CD4-positive, alpha-beta T cell treated with Interferon gamma for 1 hour (primary cell): ENCODE measurements around the gene CTDSPL.
"Not testable (repeated sequence)": the region's sequence is repeated elsewhere in the genome, so short reads cannot be mapped to it uniquely, and the experiment has no call there.

Experiments
- DNase-seq: peaks from one replicate; pipeline ENCODE4 v3.0.0-alpha.2; 2020

The CTDSPL gene, protein sequence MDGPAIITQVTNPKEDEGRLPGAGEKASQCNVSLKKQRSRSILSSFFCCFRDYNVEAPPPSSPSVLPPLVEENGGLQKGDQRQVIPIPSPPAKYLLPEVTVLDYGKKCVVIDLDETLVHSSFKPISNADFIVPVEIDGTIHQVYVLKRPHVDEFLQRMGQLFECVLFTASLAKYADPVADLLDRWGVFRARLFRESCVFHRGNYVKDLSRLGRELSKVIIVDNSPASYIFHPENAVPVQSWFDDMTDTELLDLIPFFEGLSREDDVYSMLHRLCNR

DNA sequence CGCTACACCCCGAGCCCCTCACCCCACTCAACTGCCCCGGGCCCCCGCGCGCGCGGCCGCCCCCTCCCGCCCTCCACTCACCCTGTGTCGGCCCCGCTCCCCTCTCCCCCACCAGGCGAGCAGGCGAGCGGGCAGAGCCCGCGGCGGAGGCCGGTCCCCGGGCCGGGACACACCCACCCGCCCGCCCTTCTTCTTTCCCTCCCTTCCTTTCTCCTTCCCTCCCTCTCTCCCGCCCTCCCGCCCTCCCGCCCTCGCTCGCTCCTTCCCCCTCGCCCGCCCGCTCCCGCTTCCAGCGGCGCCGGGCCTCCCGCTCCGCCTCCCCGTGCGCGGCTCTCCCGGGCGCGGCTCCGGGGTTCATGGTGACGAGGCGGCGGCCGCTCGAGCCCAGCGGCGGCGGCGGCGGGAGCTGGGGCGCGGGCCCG is at the start of gene CTDSPL:
Gene CTDSPL, plus strand, starts transcription at position 261 of the 422 bp plus-strand sequence. CDS start 320 bp downstream, outside the sequence.
- no peak for DNase-seq

DNA sequence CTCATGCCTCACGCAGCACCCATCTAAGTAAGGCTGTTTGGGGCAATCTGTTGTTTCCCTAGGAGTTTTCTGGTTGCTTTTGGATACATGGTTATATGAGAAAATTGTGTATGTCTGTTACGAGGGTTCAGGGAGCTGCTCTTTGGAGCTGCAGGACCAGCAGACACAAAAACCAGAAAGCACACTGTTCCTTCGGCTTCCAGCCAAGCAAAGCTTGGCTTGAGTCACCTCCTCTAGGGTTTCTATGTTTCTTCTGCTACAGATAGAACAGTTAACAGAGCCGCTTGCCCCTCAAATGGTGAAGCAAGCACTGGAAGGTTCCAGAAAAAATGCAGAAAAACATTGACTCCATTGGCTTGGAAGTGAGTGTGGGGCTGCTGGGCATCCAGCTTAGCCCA is 49.2 kb upstream of the CTDSPL start:
- no peak for DNase-seq

DNA sequence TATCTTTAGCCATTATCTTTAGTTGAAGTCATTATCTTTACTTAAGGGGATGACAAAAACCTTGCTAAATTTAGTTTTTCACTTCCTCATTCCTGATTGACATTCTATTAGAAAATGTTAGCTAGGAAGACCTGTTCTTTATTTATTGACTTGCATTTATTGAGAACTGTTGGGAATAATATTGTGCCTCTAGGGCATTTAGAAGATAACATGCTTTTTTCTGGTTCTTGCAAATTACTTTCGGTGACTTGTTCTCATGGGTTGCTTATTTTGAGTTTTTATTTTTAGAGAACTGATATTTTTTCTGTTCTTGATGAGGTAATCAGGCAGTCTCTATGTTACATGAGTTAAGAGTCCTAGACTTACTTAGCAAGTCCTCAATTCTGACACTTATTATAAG is 48.3 kb upstream of the CTDSPL start:
- no peak for DNase-seq

DNA sequence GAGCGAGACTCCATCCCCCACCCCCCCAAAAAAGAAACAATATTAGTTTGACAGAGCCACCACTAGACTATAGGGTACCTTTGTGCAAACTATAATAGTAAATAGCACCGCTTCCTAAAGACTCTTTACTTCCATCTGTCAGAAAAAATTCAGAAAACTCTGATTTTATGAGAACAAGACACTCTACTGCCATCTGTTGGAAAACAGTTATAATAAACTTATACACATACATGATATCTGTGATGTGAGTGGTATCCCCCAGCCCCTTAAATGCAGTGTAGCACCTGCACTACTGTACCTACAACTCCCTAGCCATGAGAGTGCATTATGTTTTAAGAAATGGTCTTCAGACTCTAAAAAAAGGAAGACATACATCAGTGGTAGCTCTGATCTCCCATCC is 47.1 kb upstream of the CTDSPL start:
- no peak for DNase-seq

DNA sequence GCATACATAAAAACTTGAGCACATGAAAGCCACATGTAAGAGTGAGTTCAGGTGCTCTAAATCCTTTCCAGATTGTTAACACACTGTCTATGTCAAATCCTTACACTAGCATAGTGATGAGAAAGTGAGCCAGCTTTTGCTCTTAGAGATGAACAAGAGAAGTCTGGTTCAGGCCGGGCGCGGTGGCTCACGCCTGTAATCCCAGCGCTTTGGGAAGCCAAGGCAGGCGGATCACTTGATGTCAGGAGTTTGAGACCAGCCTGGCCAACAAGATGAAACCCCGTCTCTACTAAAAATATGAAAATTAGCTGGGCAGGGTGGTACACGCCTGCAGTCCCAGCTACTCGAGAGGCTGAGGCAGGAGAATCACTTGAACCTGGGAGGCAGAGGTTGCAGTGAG is 46.5 kb upstream of the CTDSPL start:
- not testable (repeated sequence) for DNase-seq

DNA sequence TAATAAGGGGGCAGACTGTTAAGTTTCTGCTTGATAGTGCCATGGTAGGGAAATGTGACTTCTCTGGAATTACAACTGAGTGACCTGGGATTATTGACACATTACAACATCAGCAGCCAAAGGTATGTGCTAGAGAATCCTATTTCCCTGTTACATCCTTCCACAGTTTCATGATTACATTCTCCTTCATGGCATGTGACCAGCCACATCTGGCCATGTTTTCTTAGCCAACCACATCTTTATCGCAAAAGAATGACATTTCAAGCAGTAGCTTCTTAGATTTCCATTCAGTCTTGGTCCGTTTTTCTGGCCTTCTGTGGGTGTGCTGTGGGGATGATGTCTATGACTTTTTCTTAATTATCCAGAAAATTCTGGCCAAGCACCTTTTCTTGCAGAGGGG is 45.4 kb upstream of the CTDSPL start:
- no peak for DNase-seq

DNA sequence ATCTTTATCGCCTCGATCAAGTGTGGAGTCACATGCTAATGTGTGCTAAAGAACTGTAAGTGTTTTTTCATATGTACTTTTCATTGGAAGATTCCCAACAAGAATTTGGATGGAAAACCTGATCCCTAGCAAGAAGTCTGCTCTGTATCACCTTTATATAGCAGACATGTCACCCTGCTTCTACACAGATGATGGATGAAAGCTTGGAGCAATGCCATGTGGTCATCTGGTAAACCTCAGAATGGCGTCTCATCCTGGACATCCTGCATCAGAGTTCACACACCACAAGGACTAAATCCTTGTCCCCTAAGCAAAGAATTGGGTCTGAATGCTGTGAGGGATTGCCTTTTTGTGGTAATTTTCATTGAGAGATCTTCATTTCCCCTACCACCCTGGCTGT is 42.1 kb upstream of the CTDSPL start:
- DNase-seq: no peak

DNA sequence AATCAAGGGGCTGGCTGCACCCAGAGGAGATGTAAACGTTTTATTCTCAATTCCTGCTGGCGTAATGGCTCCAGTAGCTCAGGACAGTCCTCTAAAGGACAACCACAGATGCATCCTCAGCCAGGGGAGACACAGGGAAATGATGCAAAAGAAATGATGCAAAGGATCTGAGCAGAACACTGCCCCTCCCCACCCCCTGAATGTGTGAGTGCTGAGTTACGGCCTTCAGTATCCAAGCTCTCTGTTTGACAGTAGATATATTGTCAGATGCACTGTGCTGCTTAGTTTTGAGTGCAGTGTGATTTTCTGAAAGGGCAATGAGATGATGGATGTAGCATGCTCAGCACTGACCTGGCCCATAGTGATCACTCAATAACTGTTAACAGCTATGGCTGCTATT is 41.4 kb upstream of the CTDSPL start:
- DNase-seq: no peak

DNA sequence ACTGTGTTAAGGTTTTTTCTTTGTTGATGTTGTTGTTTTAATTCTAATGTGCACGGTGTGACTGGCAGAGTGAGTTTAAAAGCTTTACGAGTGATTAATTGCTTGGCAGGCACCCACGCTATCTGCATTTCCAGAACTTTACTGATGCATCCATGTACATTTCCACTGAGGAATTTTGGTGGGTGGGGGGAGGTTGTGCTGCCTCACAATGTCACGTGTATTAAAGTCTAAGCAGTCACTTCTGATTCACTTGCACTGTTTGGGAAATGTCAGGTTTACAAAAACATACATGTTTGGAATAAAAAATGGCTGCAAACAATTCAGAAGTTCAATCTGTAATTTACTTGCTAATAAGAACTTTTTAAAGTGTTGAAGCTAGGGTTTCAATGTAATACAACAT is 38.5 kb upstream of the CTDSPL start:
- no peak for DNase-seq

DNA sequence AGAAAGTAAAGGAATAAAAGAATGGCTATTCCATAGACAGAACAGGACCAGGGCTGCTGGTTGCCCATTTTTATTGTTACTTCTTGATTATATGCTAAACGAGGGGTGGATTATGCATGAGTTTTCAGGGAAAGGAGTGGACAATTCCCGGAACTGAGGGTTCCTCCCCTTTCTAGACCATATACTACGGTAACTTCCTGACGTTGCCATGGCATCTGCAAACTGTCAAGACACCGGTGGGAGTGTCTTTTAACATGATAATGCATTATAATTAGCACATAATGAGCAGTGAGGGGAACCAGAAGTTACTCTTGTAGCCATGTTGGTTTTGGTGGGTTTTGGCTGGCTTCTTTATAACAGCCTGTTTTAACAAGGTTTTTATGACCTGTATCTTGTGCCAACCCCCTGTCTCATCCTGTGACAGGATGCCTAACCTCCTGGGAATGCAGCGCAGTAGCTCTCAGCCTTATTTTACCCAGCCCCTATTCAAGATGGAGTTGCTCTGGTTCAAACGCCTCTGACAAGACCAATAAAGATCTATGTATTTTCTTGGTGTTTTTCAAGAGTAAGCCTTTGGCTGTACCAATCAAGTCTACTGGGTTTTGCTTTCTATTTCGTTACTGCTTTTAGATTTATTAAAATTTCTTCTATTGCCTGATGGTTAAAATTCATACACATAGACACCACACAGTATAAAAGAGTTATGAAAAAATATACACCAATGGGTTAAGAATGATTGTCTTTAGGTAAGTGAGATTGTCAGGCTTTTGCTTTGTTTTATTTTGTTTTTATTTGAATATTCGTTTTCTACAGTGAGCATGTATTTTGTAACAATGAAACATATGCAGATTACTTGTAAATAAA is 37.4 kb upstream of the CTDSPL start:
- no peak for DNase-seq

DNA sequence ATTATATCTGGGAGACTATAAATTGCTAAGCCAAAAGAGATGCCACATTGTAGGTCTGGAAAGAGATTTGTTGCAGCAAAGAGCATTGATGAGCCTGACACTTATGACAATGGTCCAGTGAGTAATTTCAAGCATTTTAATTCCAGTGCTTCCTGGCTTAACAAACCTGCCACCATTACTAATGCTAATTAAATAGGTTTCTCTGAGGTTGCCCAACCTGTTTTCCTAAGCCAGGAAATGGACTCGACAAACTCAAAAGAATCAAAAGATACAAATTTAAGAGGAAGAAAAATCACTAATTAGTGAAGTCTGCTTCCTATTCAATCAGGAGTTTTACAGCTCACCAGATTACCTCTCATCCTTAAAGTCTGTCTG is 36.7 kb upstream of the CTDSPL start:
- no peak for DNase-seq

DNA sequence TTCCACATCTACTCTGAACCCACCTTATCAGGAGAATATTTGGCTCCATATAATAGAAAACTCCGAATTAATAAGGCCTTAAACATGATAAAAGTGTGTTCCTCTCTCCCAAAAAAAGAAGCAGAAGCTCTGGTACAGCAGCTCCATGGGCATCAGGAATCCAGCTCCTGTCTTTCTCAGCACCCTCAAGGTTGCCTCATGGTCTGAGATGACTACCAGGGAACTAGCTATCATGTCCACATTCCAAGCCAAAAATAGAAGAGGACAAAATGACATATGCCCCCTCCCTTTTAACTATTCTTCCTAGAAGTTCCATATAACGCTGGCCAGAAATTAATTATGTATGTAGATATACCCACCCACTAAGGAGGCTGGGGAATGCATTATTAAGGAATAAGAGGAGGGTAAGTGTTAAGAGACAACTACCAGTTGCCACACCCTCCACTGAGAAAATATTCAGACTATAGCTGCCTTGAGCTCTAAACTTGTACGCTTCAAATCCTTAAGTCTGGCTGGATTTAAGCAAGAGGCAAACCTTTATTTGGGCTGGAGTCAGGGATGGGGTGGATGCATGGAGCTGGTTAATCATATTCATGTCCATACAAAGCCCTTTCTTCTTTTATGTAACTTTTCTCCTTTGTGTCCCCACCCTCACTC is 35.8 kb upstream of the CTDSPL start:
- no peak for DNase-seq

DNA sequence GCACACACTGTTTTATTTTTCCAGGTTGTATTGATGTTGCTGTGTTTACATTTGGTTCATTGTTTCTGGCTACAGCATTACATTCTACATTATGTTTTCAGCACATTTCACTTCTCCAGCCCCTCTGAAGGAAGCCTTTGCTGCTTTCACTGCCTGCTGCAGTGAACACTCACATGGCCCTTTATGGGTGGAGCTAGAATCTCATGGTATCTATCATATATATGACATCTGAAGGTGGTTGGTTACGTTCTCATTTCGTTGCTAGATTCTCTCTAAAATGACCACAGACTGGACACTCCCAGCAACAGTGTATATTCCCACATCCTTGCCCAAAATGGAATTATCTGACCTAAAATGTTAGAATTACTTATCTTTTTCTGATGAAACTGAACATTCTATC is 35.2 kb upstream of the CTDSPL start:
- DNase-seq: no peak

DNA sequence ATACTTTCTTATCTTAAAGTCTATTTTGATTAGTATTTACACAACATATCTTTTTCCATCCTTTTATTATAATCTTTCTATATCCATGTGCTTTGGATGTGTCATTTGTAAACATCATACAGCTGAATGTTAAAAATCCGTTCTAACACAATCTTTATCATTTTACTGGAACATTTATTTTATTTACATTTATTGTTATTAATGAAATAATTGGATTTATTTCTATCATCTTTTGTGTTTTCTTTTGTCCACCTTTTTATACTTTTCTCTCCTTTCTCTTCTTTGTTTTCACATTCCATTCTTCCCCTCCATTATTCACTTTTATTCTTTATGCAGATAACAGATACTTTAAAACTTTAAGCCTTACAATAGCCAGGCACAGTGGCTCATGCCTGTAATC is 34.7 kb upstream of the CTDSPL start:
- no peak for DNase-seq

DNA sequence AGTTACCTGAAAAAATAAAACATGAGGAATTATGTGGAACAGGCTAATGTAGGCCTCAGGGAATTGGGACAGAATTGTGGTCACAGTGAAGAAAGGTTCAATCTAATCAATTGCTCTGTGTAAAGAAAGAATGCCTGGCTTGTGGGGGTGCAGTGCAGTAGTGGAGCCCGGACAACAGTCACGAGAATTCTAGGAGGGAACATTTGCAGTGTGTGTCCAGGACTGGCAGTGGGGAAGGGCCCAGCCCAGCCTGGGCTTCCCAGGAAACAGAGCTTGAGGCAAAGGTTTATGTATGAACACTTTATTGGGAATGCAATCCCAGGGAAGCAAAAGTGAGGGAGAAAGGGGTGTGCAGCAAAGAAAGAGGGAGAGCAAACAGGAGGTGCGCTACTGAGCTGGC is 29.2 kb upstream of the CTDSPL start:
- no peak for DNase-seq

DNA sequence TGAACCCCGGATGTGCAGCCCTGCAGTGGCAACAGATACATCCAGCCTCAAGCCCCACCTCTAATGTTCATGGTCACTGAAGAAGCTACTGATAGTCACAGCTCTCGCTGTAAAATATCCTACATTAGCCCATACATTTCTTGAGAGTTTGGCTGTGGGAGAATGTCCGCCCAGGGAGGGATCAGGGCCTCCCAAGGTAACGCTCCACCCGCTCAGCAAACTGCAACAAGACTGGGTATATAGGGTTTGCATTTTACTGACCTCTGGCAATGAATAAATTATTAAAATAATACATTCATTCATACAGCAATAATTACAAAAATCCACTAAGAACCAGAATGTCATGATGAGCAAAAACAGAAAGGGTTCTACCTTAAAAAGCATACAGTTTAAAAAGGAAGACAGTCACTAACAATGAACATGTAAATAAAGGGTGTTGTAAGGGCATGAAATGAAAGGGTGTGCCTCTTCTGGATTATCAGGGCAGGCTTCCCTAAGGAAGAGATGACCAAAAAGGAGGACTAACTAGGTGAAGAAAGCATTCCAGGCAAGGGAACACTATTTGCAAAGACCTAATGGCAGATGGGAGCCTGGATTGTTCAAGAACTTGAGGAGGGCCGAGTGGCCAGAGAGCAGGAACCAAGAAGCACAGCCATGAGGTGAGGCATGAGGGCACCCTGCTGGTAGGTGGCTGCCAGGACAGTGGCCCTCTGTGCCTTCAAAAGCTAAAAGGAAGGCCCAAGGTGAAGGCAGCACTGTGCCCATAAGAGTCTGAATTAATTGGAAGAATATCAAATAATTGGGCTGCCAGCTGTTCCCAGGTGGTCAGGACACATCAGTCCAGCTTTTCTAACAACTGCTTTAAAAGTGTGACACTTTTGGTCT is 28.1 kb upstream of the CTDSPL start:
- DNase-seq: no peak

DNA sequence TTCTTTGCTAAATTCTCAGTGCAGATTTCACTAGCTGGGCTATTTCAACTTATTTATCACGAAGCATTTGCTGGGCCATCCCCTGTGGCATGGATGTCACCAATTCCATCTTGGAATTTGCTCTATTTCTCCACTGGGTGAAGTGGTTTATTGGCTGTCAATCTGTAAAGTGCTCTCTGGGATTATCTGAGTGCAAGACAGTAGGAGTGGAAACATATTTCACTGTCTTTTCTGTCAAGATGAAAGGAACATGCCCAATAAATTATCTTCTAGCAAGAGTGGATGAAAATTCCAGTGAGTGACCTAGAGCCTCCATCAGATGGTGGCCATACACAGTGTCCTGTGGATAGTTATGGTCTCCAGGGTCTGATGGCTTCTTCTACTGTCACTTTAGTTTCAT is 25.1 kb upstream of the CTDSPL start:
- no peak for DNase-seq

DNA sequence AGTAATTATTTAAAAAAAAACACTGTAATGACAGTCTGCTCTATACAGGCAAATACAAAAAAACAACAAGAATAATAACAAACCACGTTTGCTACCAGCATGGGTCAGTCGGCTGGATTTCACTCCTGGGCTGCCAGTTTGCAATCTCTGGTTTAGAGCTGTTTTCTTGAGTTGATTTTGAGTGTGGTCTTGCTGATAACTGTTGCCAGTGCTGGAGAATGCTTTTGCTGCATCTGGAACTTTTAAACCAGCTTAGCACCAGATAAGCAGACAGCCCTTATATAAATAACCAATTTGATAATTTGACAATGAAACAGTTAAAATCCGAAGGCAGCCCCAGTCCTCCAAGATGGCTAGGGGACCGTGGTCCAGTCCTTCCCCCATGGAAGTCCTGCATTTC is 14.0 kb upstream of the CTDSPL start:
- no peak for DNase-seq

DNA sequence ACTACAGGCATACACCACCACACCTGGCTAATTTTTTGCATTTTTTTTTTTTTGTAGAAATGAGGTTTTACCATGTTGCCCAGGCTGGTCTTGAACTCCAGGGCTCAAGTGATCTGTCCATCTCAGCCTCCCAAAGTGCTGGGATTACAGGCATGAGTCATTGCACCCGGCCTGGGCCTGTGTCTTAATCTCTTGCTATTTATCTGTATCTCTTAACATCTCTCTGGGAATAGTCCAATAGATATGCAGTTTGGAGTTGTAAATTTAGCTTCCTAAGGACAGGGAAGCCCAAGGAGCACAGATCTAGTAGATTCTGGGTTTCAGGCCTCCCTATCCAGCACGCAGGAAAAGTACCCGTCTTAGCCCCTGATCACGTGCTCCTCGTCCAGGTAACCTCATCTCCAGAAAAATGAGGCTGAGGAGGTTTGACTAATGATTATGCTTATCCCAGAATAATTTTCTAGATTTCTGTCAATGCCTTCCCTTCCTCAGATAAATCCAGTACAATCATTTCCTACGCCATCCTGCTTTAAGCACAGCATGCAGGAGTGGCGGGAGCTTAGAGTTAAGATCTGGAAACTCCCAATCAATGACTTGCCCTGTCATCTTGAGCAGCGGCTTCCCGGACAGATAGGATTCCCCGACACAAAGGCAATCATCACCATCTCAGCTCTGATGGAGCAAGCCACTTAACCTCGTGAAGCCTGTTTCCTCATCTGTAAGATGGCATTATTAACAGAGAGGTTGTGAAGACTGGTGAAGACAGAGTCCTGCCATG is 12.3 kb upstream of the CTDSPL start:
- DNase-seq: no peak

DNA sequence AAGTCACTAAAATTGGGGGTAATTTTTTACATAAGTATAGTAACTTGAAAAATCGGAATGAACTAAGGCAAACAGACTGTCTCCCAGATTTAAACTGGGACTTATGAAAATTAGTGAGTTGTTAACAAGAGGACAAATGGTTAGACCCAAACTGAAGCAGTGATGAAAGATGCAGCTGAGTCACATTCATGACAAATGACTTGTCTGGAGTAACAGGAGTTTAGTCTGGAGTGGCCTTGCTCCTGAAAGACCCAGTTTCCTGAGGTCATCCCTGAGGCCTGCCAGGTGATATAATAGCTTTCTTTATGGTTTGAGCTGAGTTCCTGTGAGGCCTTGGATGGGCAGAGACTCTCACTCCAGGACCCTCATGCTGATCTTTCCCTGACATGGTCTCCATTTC is 9.6 kb upstream of the CTDSPL start:
- DNase-seq: no peak

DNA sequence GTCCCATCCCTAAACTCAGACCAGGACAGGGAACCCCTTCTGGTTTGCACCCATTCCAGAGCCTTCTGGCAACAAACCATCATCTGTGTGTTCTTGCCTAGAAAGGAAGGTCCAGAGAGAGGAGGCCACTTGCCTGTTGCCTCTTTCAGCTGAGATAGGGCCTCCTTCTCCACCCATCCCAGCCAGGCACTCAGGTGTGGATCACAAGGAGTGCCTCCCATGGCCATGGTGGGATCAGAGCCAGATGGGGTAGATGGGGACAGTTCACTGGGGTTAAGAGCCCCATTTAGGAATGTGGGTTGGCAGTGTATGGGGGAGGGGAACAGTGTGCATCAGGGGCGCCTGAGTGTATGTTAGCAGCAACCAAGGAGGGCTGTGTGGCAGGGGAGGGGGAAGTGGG is 8.9 kb upstream of the CTDSPL start:
- no peak for DNase-seq
